GM15510 (cell line): ENCODE measurements around the gene EML2.

Experiments
- POLR2A ChIP-seq: IDR thresholded peaks from 3 replicates; pipeline ENCODE4 v1.6.1; 2011; ENCODE audit warnings: borderline replicate concordance; ENCODE audit not compliant: insufficient read length; ENCODE audit errors: extremely low read depth

Gene EML2

DNA sequence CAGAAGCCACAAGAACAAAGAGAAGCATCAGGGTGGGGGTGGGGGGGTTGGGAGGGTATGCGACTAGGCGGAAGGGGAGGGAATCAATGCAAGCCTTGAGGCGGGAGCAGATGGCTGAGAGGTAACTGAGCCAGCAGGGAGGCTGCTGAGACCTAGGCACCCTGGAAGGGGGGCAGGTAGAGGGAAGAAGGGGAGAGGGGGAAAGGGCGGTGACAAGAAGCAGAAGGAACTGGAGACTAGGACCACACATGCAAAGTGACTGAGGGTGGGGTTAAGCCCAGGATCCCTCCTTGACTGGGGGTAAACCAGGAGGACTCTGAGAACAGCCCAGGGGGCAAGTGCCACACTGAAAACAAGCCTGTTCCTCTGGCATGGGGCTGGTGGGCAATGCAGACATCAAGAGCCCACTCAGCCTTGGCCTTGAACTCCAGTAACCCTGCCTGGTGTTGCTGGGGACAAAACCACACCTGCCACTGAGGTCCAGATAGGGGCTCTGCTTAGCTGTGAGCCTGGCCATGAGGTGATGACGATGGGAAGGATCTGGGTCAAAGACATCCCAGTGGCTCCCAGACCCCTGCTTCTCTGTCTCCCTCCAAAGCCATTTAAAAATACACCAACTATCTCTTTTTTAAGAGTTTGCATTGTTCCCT is 74.9 kb downstream of the EML2 start:
- TF ChIP-seq POLR2A = no peak

DNA sequence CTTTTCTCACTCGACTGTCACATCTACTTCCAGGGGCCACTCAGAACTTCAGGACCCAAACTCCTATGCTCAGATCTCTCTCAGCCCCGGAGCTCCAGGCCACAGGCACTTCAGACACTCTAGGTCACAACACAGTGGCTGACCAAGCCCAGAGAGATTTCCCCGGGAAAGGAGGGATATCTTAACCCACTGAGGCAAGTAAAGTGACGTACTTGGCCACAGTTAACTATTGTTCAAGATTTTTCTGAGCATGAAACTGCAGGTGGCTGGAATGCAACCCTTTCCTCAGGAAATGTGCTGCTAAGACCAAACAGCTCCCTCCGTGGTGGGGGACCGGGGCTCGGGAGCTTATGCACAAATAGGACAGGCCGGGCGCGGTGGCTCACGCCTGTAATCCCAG is 78.5 kb downstream of the EML2 start:
- no peak for TF ChIP-seq POLR2A

DNA sequence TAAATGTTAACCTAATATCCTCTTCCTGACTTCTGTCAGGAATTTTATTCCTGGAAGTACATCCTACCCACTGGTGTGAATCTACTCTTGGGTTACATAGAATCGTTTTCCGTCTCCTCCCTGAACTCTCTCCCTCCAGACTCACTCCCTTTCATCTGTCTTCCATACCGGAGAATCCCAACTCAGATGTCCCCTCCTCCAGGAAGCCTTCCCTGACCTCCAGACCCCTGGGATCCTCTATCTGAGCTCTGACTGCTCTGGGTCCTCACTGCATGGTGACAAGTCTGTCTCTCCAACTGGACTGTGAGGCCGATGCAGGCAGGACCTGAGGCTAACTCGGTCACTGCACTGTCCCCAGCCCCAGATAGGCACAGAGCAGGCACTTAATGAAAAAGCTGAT is 79.2 kb downstream of the EML2 start:
- no peak for TF ChIP-seq POLR2A
